Heart left ventricle (tissue), 13 donors: ENCODE measurements around the gene DDAH2.

ENCODE experiments used
- CTCF ChIP-seq, 12 donors: fragments of 200-600 bp; sonication (generic) in 4 of 12; IDR thresholded peaks; one replicate each; pipeline versions ENCODE4 v1.5.0 to v1.8.0; 2018 to 2022; ENCODE audit warnings: antibody characterized with exemption in 12 of 12, mild to moderate bottlenecking in 5 of 12
- POLR2A ChIP-seq, 2 donors: fragments of 450-650 bp; IDR thresholded peaks; one replicate each; pipeline ENCODE4 v1.6.1; 2017; ENCODE audit warnings: antibody characterized with exemption in 2 of 2, mild to moderate bottlenecking in 2 of 2, moderate library complexity in 2 of 2
- donor health status: ischemic (EF 13 %, LVEDD 7.1; RV severe dilation, severe dysfunction).
- donor health status: DM: no; HTN: yes; CAD: no.
- donor health status: DM: no; HTN: no; CAD: no.
- donor health status: ischemic (EF 25% LVEDD 6.9; RV normal size, moderate dysfunction).
- donor health status: ischemic (EF 25% LVEDD 5.7; RV mildly dilated, moderate dysfunction).
- donor health status: ischemic (EF 35%, LVEDD 5.7; RV mildly dilated, moderate dysfunction).
- donor health status: nonischemic (EF 11% LVEDD 7.7; RV severe dilation, severe dysfunction).
- donor health status: DM: yes; HTN: yes; CAD: no.
- donor health status: PGD.
- donor health status: ischemic (EF 29% LVEDD 5.4; RV normal size, mild dysfunction).
- donor health status: nonischemic (EF 23%, LVEDD 6.1; RV moderate dilation, normal function).

GRCh38 chr6:31733734-31734133 lies 4.6 kb upstream of the DDAH2 start:
- TF ChIP-seq CTCF (IDR thresholded peaks at IDR 0.05) (no peak), POLR2A (IDR thresholded peaks at IDR 0.05) (no peak)
